GM19372 (cell line): ENCODE measurements around the gene TEKT1.
"Not testable (repeated sequence)": the region's sequence is repeated elsewhere in the genome, so short reads cannot be mapped to it uniquely, and the experiment has no call there.

ENCODE experiments used
- ATAC-seq: cut with Tn5 transposase; IDR thresholded peaks from one replicate; pipeline ENCODE4 v1.9.1; 2021; ENCODE audit warnings: mild to moderate bottlenecking, low read depth, moderate library complexity; ENCODE audit not compliant: unreplicated experiment

Gene TEKT1

GRCh38 chr17:6818938-6819337 lies 12.6 kb downstream of the TEKT1 start:
- no peak for ATAC-seq

DNA sequence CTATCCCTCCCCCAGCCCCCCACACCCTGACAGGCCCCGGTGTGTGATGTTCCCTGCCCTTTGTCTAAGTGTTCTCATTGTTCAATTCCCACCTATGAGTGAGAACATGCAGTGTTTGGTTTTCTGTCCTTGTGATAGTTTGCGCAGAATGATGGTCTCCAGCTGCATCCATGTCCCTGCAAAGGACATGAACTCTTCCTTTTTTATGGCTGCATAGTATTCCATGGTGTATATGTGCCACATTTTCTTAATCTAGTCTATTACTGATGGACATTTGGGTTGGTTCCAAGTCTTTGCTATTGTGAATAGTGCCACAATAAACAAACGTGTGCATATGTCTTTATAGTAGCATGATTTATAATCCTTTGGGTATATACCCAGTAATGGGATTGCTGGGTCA lies 15.2 kb downstream of the TEKT1 start:
- ATAC-seq = not testable (repeated sequence)

DNA sequence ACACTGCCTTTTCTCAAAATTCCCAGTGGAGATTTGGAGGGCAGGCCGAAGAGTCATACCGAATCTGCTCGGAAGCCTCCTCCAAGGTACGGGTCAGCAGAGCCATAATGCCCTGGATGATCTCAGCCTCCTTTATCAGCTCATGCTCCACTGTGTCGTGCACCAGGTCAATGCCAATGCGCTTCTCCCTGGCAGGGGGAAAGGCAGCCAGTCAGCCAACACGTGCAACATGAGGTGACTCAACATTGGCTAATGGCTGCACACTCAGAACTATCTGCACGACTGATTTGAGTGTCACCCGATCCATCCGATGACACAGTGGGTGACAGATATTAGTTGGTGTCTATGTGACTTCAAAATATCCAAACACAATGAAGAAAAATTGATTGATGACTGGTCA lies 15.8 kb downstream of the TEKT1 start:
- no peak for ATAC-seq

- ATAC-seq = no peak
Observed at GRCh38 chr17:6812295-6812694, 19.2 kb downstream of the TEKT1 start.

GRCh38 chr17:6811510-6811909 lies 20.0 kb downstream of the TEKT1 start:
- no peak for ATAC-seq

DNA sequence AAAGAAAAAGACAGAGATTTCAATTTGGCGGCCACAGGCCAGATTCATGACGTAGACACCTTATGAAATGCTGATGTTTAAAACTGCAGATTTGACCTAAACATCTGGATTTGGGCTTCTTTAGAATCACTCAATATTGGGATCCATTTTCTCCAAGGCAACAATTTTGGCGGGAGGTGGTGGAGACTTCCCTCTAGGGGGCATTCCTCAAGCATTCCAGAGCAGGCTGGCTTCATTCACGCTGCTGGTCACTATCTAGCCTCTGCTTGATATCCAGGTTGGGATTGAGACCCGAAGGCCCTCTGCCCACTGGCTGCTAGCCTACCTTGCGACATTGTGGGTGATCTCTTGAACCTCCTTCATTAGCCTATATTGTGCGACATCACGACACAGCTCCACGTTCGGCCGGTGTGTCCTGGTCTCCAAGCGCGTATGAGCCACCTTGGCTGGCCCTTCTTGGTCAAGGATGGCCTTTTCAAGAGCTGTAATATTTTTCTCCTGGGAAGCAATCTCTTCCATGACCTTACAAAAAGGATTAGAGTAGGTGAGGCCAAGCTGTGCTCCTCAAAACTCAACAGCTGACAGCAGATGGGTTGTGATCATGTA lies 31.0 kb downstream of the TEKT1 start:
- ATAC-seq = no peak

DNA sequence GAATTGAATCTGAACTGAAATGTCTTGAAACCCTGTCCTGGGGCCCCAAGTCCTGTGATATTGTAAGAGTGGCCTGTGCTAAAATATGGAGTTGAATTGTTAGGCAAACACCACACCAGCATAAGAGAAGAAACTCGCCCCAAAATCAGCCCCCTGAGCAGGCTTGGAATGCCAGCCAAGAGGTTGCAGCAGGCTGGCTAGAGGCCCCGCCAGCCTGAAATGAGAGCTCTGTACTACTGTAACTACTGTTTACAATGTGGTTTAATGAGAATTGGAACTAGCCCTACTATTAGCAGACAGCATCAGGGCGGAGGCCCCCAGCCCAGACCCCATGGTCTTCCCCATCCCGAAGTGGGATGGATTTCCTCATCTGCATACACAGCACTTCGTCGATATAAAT lies 31.8 kb downstream of the TEKT1 start:
- ATAC-seq = no peak

GRCh38 chr17:6797718-6798351 lies 33.7 kb downstream of the TEKT1 start:
- no peak for ATAC-seq

DNA sequence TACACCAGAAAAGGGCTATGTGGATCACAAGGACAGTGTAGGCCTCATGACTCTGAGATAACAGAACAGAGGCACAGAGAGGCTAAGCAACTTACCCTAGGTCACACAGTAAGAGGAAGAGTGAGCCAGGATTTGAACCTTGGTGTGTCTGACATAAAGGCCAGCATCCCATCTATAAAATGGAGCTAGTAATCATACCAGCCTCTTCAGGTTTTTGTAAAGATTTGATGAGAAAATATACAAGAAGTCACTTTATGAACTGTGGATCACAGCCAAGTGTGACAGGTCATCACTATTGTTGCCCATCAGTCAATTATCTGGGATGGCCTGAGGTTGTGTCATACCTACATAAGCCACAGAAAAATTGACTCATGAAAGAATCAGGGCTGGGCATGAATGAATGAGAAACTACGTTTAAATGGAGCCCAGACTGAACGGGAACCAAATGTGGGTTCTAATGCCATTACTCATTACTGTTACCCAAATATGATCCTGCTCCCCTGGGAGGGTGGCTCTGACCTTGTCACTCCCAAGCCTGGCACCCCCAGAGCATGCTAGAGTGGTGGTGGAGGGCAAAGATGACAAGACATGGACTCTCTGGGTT lies 34.5 kb downstream of the TEKT1 start:
- no peak for ATAC-seq

DNA sequence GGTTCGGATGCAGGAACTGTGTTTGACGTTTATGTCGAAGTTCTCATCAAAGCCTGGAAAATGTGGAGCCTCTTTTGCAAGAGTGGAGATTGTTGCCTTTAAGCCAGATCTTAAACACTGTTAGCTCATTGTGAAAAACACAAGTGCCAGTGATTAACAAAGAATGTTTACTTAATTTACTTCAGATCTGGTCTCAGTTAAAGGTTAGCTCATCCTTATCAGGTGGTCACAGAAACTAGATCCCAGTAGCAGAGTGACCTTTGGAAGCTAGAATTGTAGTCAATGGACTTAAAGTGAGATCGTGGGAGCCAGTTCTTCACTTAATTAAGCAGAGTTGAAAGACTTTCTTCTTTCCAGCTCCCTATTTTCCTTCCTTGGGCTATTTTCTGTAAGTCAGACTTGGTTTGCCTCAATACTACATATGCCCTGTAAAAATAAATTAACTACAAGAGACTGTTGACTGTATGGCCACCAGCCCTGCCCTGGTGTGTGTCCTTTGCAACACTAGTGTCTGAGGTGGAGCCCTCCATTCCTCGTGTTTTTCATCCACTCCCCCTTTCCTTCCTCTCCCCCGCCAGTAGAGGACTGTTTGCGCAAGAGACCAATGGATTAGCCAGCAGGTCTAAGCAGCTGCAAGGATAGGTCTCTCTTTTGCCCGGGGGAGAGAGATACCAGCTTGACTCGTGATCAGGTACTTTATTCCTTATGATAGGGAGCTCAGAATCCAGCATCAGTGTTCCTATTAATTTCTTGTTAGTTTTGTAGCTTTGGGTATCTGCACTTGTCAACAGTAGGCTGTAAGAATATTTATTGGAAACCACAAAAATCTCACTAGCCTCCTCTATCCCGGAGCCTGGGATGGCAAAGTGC lies 35.3 kb downstream of the TEKT1 start:
- no peak for ATAC-seq

- ATAC-seq = no peak
Observed at GRCh38 chr17:6793748-6794493, 37.6 kb downstream of the TEKT1 start.

DNA sequence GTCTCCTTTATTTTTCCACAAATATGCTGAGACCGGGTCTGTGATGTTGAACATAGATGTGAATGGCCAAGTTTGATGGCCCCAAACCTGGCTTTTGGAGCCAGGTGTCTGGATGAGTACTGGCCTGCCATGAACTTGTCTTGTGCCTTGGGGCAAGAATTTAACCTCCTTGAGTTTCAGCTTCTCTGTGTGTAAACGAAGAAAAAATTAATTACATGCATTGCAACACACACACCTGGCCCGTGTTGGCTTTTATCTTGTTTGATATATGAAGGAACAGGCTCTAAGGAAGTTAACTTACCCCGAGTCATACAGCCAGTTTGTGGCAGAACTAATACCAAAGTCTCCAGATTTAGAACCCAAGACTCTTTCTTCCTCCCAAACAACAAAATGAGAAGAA lies 42.4 kb downstream of the TEKT1 start:
- no peak for ATAC-seq

DNA sequence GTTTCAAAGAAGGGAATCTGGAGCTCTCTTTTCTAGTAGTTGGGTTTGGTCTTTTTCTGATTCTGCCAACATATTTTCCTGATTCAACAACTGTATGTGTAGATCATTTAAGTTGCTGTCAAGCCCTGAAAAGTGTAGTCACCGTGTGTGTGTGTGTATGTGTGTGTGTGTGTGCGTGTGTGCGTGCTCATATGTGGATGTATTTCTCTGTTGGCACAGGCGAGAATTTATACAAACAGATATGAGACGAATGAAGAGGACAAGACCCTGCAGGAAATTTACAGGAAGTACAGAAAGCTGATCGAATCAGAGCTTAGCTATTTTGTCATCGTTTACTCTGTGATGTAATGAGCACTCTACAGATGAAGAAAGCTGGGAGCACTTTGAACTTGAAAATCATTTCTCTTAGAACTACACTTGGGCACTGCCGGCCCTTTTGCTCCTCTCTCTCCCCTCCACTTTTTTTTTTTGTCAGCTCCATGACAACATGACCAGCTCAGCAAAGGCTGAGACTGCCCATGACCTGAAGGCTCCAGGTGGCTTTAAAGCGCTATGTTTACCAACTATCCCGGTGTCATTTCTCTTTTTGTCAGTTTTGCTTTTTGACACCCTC lies 44.3 kb downstream of the TEKT1 start:
- no peak for ATAC-seq

DNA sequence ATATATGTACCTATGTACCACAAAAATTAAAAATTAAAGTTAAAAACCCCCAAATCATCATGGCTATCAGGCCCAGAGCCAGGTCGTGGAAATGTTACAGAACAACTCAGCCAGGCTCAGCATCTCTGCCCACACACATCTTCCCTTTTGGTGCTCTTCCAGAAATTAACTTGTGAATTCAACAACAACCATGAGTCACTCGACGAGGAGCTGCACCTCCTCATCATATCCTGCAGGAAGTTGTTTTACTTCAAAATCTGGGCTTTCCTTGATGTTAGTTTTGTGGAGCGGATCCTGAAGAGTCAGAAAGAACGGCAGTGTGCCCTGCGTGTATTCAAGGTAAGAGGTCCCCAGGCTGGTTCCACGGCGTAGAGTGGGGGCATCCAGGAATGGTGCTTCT lies 44.9 kb downstream of the TEKT1 start:
- ATAC-seq = no peak

DNA sequence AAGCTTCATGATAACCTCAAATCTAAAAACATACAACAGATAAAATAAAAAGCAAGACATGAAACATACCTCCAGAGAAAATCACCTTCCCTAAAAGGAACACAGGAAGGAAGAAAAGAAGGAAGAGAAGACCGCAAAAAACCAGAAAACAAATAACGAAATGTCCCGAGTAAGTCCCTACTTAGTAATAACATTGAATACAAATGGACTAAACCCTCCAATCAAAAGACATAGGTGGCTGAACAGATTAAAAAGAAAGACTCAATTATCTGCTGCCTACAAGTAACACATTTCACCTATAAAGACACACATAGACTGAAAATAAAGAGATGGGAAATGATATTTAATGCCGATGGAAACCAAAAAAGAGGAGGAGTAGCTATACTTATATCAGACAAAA lies 49.3 kb downstream of the TEKT1 start:
- no peak for ATAC-seq

- ATAC-seq = no peak
Observed at GRCh38 chr17:6780886-6781285, 50.6 kb downstream of the TEKT1 start.

DNA sequence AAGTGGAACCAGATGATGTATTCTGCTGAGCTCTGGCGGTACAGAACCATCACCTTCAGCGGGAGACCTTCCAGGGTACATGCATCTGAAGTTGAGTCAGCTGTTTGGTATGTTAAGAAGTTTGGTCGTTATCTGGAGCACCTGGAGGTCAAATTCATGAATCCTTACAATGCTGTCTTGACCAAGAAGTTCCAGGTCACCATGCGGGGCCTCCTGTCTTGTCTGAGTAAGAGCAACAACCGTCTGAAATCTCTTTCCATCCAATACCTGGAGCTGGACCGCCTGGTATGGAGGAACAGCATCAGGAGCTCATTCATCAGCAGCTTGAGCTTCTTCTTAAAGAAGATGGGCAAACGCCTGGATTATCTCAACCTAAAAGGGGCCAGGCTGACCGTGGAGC lies 51.5 kb downstream of the TEKT1 start:
- ATAC-seq = no peak

- no peak for ATAC-seq
Observed at GRCh38 chr17:6779411-6779810, 52.1 kb downstream of the TEKT1 start.

DNA sequence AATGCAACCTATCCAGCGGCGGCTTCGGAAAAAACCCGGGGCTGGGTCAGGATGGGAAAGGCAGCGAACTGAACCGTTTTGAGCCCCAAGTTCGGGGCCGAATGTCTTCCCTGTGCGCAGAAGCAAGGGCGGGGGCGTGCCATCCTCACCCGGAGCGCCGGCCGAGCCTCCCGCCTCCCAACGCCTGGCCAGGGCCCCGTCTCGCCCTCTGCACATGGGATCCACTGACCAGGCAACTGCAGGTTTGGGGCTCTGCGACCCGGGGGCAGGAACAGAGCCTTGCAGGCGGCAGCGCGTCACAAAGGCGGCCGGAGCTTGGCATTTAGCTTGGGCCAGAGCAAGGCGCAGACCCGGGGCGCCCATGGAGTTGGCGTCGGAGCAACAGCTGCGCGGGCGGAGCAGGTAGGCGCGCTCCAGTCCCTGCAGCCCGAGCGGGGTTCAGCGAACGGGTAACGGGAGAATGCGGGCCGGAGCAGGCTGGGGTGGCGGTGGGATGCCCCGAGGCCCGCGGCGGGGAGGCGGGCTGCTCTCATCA lies 55.6 kb downstream of the TEKT1 start, which contains the start of gene FBXO39:
Gene FBXO39 (plus strand): TSS at position 345 of the 535 bp plus-strand sequence. CDS start 3,654 bp downstream, outside the sequence.
- no peak for ATAC-seq

DNA sequence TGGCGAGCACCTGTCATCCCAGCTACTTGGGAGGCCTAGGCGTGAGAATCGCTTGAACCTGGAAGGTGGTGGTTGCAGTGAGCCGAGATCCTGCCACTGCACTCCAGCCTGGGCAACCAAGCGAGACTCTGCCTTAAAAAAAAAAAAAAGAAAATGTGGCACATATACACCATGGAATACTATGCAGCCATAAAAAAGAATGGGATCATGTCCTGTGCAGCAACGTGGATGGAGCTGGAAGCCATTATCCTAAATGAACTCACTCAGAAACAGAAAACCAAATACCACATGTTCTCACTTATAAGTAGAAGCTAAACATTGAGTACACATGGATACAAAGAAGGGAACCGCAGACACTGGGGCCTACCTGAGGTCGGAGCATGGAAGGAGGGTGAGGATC lies 56.6 kb downstream of the TEKT1 start:
- not testable (repeated sequence) for ATAC-seq
